Mesothelial cell of epicardium (in vitro differentiated cells): ENCODE data around the gene DOCK10. TPM values are rescaled to one million over a fixed set of nuclear protein-coding genes. Genes with fewer than 3 reads are reported as not detected.

Experiments used
- DNase-seq, 2 experiments: peaks; one replicate each; pipeline ENCODE4 v3.0.0; 2021; ENCODE audit warnings: low spot score in 2 of 2; ENCODE audit not compliant: unreplicated experiment in 2 of 2
- H3K27ac Mint-ChIP-seq: 2 replicates; pipeline ENCODE4 v1.8.0; 2021; ENCODE audit warnings: mixed read lengths
- H3K27me3 Mint-ChIP-seq: 2 replicates; pipeline ENCODE4 v1.8.0; 2021; ENCODE audit warnings: low read depth, mixed read lengths
- H3K36me3 Mint-ChIP-seq: 2 replicates; pipeline ENCODE4 v1.8.0; 2021; ENCODE audit warnings: mixed read lengths
- H3K4me1 Mint-ChIP-seq: 2 replicates; pipeline ENCODE4 v1.8.0; 2021; ENCODE audit warnings: mixed read lengths
- H3K4me3 Mint-ChIP-seq: 2 replicates; pipeline ENCODE4 v1.8.0; 2021; ENCODE audit warnings: mild to moderate bottlenecking, moderate library complexity, mixed read lengths
- H3K9me3 Mint-ChIP-seq: 2 replicates; pipeline ENCODE4 v1.8.0; 2021; ENCODE audit warnings: mixed read lengths
- CTCF ChIP-seq: fragments of 200-600 bp; sonication (generic); IDR thresholded peaks from one replicate; pipeline ENCODE4 v1.5.0; 2021; ENCODE audit warnings: antibody characterized with exemption; ENCODE audit not compliant: unreplicated experiment
- total RNA-seq: library from RNA; stranded (reverse); gene quantifications from 3 replicates; pipeline ENCODE4 v1.2.1, GENCODE V29; 2021

DOCK10 gene
- total RNA-seq, 1 donor from 2014 or later: 2.4 TPM

GRCh38 chr2:224957540-224958461 is 84.5 kb downstream of the DOCK10 start:
- Mint-ChIP-seq H3K36me3 (no peaks in the 10 kb centered on the region), H3K4me1 (peaks cover 5% of the 10 kb centered on the region), H3K9me3 (no peaks in the 10 kb centered on the region), H3K27me3 (peaks cover 4% of the 10 kb centered on the region), H3K27ac (peak overlapping the region; percentile 31), H3K4me3 (no peak overlapping the region)
- no peak for DNase-seq
- TF ChIP-seq CTCF: no peak

GRCh38 chr2:224956706-224957105 is 85.6 kb downstream of the DOCK10 start:
- no peak for TF ChIP-seq CTCF
- no peak overlapping the region for H3K27ac Mint-ChIP-seq
- peaks cover 5% of the 10 kb centered on the region for H3K4me1 Mint-ChIP-seq

GRCh38 chr2:224954980-224955379 is 87.3 kb downstream of the DOCK10 start:
- Mint-ChIP-seq H3K36me3 (no peaks in the 10 kb centered on the region), H3K4me3 (no peak overlapping the region)

More at GRCh38 chr2:224956706-224957105, 85.6 kb downstream of the DOCK10 start:
- no peaks in the 10 kb centered on the region for H3K36me3 Mint-ChIP-seq
- H3K4me3 Mint-ChIP-seq: no peak overlapping the region
- H3K27me3 Mint-ChIP-seq: peaks cover 4% of the 10 kb centered on the region
- no peak for DNase-seq
- peaks cover 4% of the 10 kb centered on the region for H3K9me3 Mint-ChIP-seq

GRCh38 chr2:224952936-224953657 is 89.2 kb downstream of the DOCK10 start:
- no peak for TF ChIP-seq CTCF
- peaks cover 4% of the 10 kb centered on the region for H3K9me3 Mint-ChIP-seq
- no peaks in the 10 kb centered on the region for H3K36me3 Mint-ChIP-seq
- H3K27me3 Mint-ChIP-seq: peaks cover 7% of the 10 kb centered on the region
- no peaks in the 10 kb centered on the region for H3K4me1 Mint-ChIP-seq
- no peak for DNase-seq
- H3K4me3 Mint-ChIP-seq: no peak overlapping the region
- no peak overlapping the region for H3K27ac Mint-ChIP-seq

More at GRCh38 chr2:224954980-224955379, 87.3 kb downstream of the DOCK10 start:
- Mint-ChIP-seq H3K27ac (no peak overlapping the region), H3K27me3 (peaks cover 6% of the 10 kb centered on the region), H3K9me3 (peaks cover 4% of the 10 kb centered on the region), H3K4me1 (peaks cover 5% of the 10 kb centered on the region)
- no peak for DNase-seq
- TF ChIP-seq CTCF: no peak

- TF ChIP-seq CTCF: no peak
- H3K9me3 Mint-ChIP-seq: peaks cover 4% of the 10 kb centered on the region
- H3K4me1 Mint-ChIP-seq: no peaks in the 10 kb centered on the region
- H3K36me3 Mint-ChIP-seq: no peaks in the 10 kb centered on the region
- H3K27me3 Mint-ChIP-seq: peaks cover 8% of the 10 kb centered on the region
- no peak for DNase-seq
- H3K27ac Mint-ChIP-seq: no peak overlapping the region
- no peak overlapping the region for H3K4me3 Mint-ChIP-seq
Measured at GRCh38 chr2:224951723-224952481, 90.4 kb downstream of the DOCK10 start.
